Measurements from ENCODE around the gene FBXW8.
A peak's percentile ranks its signal among the peaks of the same experiment; 100 is the strongest.

Gene FBXW8

DNA sequence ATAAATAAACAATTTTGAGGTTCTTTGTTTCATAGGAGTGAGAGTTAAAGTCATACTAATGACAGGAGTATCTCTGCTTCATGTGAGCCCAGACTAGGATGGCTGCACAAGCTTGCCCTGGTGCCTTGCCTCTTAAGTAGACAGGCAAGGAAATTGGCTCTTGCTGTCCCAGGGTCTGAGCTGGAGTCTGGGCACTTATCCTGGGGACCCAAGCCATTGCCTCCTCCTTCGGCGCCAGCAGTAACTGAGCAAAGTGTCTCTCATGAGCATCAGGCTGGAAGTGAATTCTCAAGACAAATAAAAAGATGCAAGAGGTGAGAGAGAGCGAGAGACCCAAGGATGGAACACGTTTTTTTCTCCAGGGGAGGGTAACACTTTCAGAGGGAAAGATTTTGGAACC is 6.9 kb upstream of the FBXW8 start:
- CTCF ChIA-PET, result no interaction called here
- TF ChIP-seq, protein P1, sequence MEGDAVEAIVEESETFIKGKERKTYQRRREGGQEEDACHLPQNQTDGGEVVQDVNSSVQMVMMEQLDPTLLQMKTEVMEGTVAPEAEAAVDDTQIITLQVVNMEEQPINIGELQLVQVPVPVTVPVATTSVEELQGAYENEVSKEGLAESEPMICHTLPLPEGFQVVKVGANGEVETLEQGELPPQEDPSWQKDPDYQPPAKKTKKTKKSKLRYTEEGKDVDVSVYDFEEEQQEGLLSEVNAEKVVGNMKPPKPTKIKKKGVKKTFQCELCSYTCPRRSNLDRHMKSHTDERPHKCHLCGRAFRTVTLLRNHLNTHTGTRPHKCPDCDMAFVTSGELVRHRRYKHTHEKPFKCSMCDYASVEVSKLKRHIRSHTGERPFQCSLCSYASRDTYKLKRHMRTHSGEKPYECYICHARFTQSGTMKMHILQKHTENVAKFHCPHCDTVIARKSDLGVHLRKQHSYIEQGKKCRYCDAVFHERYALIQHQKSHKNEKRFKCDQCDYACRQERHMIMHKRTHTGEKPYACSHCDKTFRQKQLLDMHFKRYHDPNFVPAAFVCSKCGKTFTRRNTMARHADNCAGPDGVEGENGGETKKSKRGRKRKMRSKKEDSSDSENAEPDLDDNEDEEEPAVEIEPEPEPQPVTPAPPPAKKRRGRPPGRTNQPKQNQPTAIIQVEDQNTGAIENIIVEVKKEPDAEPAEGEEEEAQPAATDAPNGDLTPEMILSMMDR (conservative IDR thresholded peaks at IDR 0.05; ENCODE audit: low read depth), result no peak
- POLR2A ChIA-PET (ENCODE audit: low non-redundant PET), result no interaction called here
- DNase-seq (ENCODE audit: low spot score), result no peak
- H3K27ac ChIP-seq, result no peak overlapping the region

DNA sequence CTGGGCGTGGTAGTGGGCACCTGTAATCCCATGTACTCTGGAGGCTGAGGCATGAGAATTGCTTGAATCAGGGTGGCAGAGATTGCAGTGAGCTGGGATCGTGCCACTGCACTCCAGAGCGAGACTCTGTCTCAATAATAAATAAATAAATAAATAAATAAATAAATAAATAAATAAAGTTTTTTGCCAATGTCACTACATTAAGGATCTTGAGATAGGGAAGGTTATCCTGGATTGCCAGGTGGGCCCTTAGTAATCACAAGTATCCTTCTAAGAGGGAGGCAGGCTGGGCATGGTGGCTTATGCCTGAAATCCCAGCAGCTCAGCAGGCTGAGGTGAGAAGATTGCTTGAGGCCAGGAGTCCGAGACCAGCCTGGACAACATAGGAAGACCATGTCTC is 4.5 kb upstream of the FBXW8 start:
- no peak overlapping the region for H3K27ac ChIP-seq
- POLR2A ChIA-PET (ENCODE audit: low non-redundant PET), result no interaction called here
- TF ChIP-seq, protein P1 (conservative IDR thresholded peaks at IDR 0.05; ENCODE audit: low read depth), result no peak
- DNase-seq (ENCODE audit: low spot score), result no peak
- CTCF ChIA-PET, result no interaction called here

DNA sequence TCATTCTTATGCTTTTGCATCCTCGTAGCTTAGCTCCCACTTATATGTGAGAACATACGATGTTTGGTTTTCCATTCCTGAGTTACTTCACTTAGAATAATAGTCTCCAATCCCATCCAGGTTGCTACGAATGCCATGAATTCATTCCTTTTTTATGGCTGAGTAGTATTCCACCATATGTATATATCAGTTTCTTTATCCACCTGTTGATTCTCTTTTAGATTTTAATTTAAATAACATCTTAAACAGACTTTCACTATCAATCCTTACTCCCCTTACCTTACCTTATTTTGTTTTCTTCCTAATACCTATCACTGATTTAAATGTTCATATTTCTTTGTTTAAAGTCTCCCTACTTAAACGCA is 488 bp upstream of the FBXW8 start:
- ChIA-PET POLR2A (ENCODE audit: low non-redundant PET) (no interaction called here), CTCF (interaction anchor here (0.7 kb wide), 1 partner anchor 30 kb away, joined by 3 read pairs; no protein-coding TSS in a partner anchor)
- TF ChIP-seq, protein P1 (conservative IDR thresholded peaks at IDR 0.05; ENCODE audit: low read depth), result no peak
- no peak for DNase-seq (ENCODE audit: low spot score)
- peak overlapping the region; percentile 80; the same call in 1 of the 2 replicates for H3K27ac ChIP-seq

DNA sequence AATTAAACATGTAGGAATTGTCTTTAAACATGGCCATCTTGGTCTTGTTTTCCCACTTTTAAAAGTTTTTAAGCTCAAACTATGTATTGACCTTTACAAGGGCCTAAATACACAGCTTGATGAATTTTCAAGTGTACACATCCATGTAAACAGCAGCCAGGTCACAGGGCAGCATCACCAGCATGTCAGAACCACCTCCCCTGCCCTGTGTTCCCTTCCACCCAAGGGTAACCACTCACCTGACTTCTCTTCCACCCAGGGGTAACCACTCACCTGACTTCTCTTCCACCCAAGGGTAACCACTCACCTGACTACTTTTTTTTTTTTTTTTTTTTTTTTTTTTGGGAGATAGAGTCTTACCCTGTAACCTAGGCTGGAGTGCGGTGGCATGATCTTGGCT is 4.6 kb downstream of the FBXW8 start:
- CTCF ChIA-PET, result no interaction called here
- POLR2A ChIA-PET (ENCODE audit: low non-redundant PET), result no interaction called here
- TF ChIP-seq, protein P1 (conservative IDR thresholded peaks at IDR 0.05; ENCODE audit: low read depth), result no peak
- no peak for DNase-seq (ENCODE audit: low spot score)
- H3K27ac ChIP-seq, result no peak overlapping the region

GRCh38 chr12:116916122-116916521 is 5.4 kb downstream of the FBXW8 start:
- CTCF ChIA-PET, result interaction anchor here (0.6 to 1.1 kb wide), 2 partner anchors 19 to 24 kb away, joined by 3 read pairs; no protein-coding TSS in a partner anchor
- TF ChIP-seq, protein P1 (conservative IDR thresholded peaks at IDR 0.05; ENCODE audit: low read depth), result no peak
- DNase-seq (ENCODE audit: low spot score), result peak; percentile 73
- H3K27ac ChIP-seq, result no peak overlapping the region
- POLR2A ChIA-PET (ENCODE audit: low non-redundant PET), result no interaction called here

GRCh38 chr12:116916714-116917114 is 6.0 kb downstream of the FBXW8 start:
- peak; percentile 69 for DNase-seq (ENCODE audit: low spot score)
- CTCF ChIA-PET, result interaction anchor here (0.5 to 1.1 kb wide), 2 partner anchors 11 to 25 kb away, joined by 3 read pairs; no protein-coding TSS in a partner anchor
- H3K27ac ChIP-seq, result peak overlapping the region; percentile 38; the same call in 1 of the 2 replicates
- TF ChIP-seq, protein P1 (conservative IDR thresholded peaks at IDR 0.05; ENCODE audit: low read depth), result no peak
- POLR2A ChIA-PET (ENCODE audit: low non-redundant PET), result interaction anchor here (0.6 kb wide), 1 partner anchor 9 kb away, joined by 4 read pairs; no protein-coding TSS in a partner anchor

- DNase-seq (ENCODE audit: low spot score), result no peak
- TF ChIP-seq, protein P1 (conservative IDR thresholded peaks at IDR 0.05; ENCODE audit: low read depth), result no peak
- POLR2A ChIA-PET (ENCODE audit: low non-redundant PET), result no interaction called here
- H3K27ac ChIP-seq, result no peak overlapping the region
- CTCF ChIA-PET, result no interaction called here
These were observed 7.7 kb downstream of the FBXW8 start for GRCh38 chr12:116918464-116918863.

Measured in RWPE1 (cell line).